GM12878 (cell line): ENCODE data around the gene USP37. TPM values are rescaled to one million over a fixed set of nuclear protein-coding genes. Genes with fewer than 3 reads are reported as not detected.

ENCODE experiments used
- ATAC-seq: fragments of 200-7000 bp; cut with Tn5 transposase; 3 replicates; pipeline ENCODE4 v1.9.1; 2020; ENCODE audit warnings: mild to moderate bottlenecking, moderate library complexity
- BruUV-seq: library from RNA; stranded (reverse); fragments of 400-500 nt; replicated peaks from 2 replicates; lab custom pipeline; 2021; lab: Mats Ljungman, UMichigan
- CTCF ChIA-PET: fragments of 300-600 bp; sonication (Branson Sonifier 250); formaldehyde crosslinking; extraction: SDS; loops from one replicate; lab custom pipeline; 2021; ENCODE audit warnings: inconsistent platforms; lab: Yijun Ruan, JAX
- POLR2A ChIA-PET: fragments of 350-600 bp; formaldehyde crosslinking; extraction: SDS; loops from one replicate; lab custom pipeline; 2021; ENCODE audit warnings: inconsistent platforms; lab: Charles Lee
- RAD21 ChIA-PET: fragments of 300-600 bp; sonication (Branson Sonifier 250); formaldehyde crosslinking; loops from one replicate; lab custom pipeline; 2023; ENCODE audit warnings: antibody characterized with exemption; ENCODE audit not compliant: unreplicated experiment; lab: Charles Lee
- SMC1A ChIA-PET: fragments of 300-600 bp; sonication (Branson Sonifier 250); formaldehyde crosslinking; loops from one replicate; lab custom pipeline; 2023; ENCODE audit not compliant: unreplicated experiment, uncharacterized antibody; lab: Charles Lee
- DNase-seq: peaks from one replicate; pipeline ENCODE4 v3.0.0-alpha.2; 2011; ENCODE audit warnings: low read depth, low spot score
- FAIRE-seq: peaks from 3 replicates; lab custom pipeline; 2011; peaks lifted over from hg19 to GRCh38; lab: Jason Lieb, UNC
- H2AFZ ChIP-seq: 2 replicates; pipeline ENCODE4 v1.6.0; 2011; ENCODE audit warnings: low read depth, low read length, control low read depth; ENCODE audit not compliant: control insufficient read depth
- H3K27ac ChIP-seq: 2 replicates; pipeline ENCODE4 v1.5.1; 2011; ENCODE audit warnings: control low read depth; ENCODE audit not compliant: control insufficient read depth, insufficient read depth
- H3K27me3 ChIP-seq, 2 experiments: replicated peaks in 1 of 2; 2 replicates each; pipeline versions ENCODE4 v1.6.0 to v1.6.1; 2011; ENCODE audit warnings: low read length in 1 of 2; ENCODE audit not compliant: control insufficient read depth in 2 of 2, insufficient read depth in 2 of 2
- H3K36me3 ChIP-seq, 2 experiments: 2 replicates each; pipeline ENCODE4 v1.5.1; 2011; ENCODE audit warnings: low read length in 1 of 2; ENCODE audit not compliant: control insufficient read depth in 2 of 2, insufficient read depth in 2 of 2
- H3K4me1 ChIP-seq: 2 replicates; pipeline ENCODE4 v1.6.1; 2011; ENCODE audit warnings: mild to moderate bottlenecking, low read length, moderate library complexity, mixed read lengths; ENCODE audit not compliant: control insufficient read depth, insufficient read depth
- H3K4me2 ChIP-seq: 2 replicates; pipeline ENCODE4 v1.6.0; 2011; ENCODE audit warnings: control low read depth; ENCODE audit not compliant: control insufficient read depth, insufficient read depth
- H3K4me3 ChIP-seq: fragments of 200-600 bp; sonication (generic); 2 replicates; pipeline ENCODE4 v1.5.1; 2016
- H3K79me2 ChIP-seq: 2 replicates; pipeline ENCODE4 v1.6.0; 2011; ENCODE audit warnings: low read length; ENCODE audit not compliant: control insufficient read depth, insufficient read depth
- H3K9ac ChIP-seq: 2 replicates; pipeline ENCODE4 v1.8.0; 2011; ENCODE audit warnings: low read length, control low read depth, mixed read lengths; ENCODE audit not compliant: control insufficient read depth, insufficient read depth
- H3K9me3 ChIP-seq: replicated peaks from 3 replicates; pipeline ENCODE4 v1.5.1; 2011; ENCODE audit warnings: mild to moderate bottlenecking, low read length; ENCODE audit not compliant: control insufficient read depth, insufficient read depth
- H4K20me1 ChIP-seq: 2 replicates; pipeline ENCODE4 v1.6.0; 2011; ENCODE audit not compliant: control insufficient read depth, insufficient read depth
- BRCA1 ChIP-seq: IDR thresholded peaks from 2 replicates; pipeline ENCODE4 v1.6.1; 2011; ENCODE audit warnings: low read depth, low read length, improper control_type of control experiment
- CBX5 ChIP-seq: sonication (generic); IDR thresholded peaks from 2 replicates; pipeline ENCODE4 v1.6.1; 2016; ENCODE audit warnings: low read depth, moderate library complexity, mild to moderate bottlenecking, inconsistent platforms
- GATAD2B ChIP-seq: fragments of 450-650 bp; conservative IDR thresholded peaks from 2 replicates; pipeline ENCODE4 v1.6.1; 2017; ENCODE audit warnings: low read depth, mild to moderate bottlenecking, moderate library complexity
- MTA3 ChIP-seq: IDR thresholded peaks from 2 replicates; pipeline ENCODE4 v1.6.1; 2012; ENCODE audit warnings: low read length, inconsistent platforms, borderline replicate concordance
- NRF1 ChIP-seq: conservative IDR thresholded peaks from 2 replicates; pipeline ENCODE4 v1.6.1; 2011; ENCODE audit warnings: mild to moderate bottlenecking, low read depth, low read length, improper control_type of control experiment
- RCOR1 ChIP-seq: conservative IDR thresholded peaks from 2 replicates; pipeline ENCODE4 v1.6.1; 2012; ENCODE audit warnings: low read depth, low read length, improper control_type of control experiment
- SIN3A ChIP-seq: IDR thresholded peaks from 2 replicates; pipeline ENCODE4 v1.6.1; 2012; ENCODE audit warnings: low read depth, low read length, improper control_type of control experiment
- STAT3 ChIP-seq: IDR thresholded peaks from 2 replicates; pipeline ENCODE4 v1.6.1; 2011; ENCODE audit warnings: low read depth, low read length, improper control_type of control experiment
- ZNF217 ChIP-seq: fragments of 450-650 bp; IDR thresholded peaks from 2 replicates; pipeline ENCODE4 v1.6.1; 2017; ENCODE audit warnings: antibody characterized with exemption, mild to moderate bottlenecking
- ZNF24 ChIP-seq: fragments of 450-650 bp; IDR thresholded peaks from 2 replicates; pipeline ENCODE4 v1.6.1; 2017; ENCODE audit warnings: antibody characterized with exemption, mild to moderate bottlenecking
- ZNF384 ChIP-seq: IDR thresholded peaks from 2 replicates; pipeline ENCODE4 v1.6.1; 2012; ENCODE audit warnings: low read depth, mild to moderate bottlenecking, low read length, improper control_type of control experiment, borderline replicate concordance
- WGBS: methylation state at CpG from one replicate; pipeline ENCODE4 v1.1.6; 2016; ENCODE audit warnings: low lambda C conversion rate; ENCODE audit not compliant: insufficient replicate concordance, insufficient coverage; ENCODE audit errors: missing lambda C conversion rate; 5-methylcytosine and 5-hydroxymethylcytosine counted together
- in situ Hi-C: fragments of 300-500 bp; cut with MboI; formaldehyde crosslinking; loops from 9 replicates; pipeline ENCODE4 v1.14.3; 2018; ENCODE audit warnings: mixed read lengths
- intact Hi-C: fragments of 100-400 bp; cut with micrococcal nuclease; formaldehyde crosslinking; loops from one replicate; pipeline ENCODE4 v1.14.2; 2022; ENCODE audit not compliant: unreplicated experiment
- polyA plus RNA-seq, 11 experiments: library from polyadenylated mRNA; depleted of rRNA in 4 of 11; unstranded in 6 of 11; stranded (reverse) in 5 of 11; fragments of >200 nt; fragmentation: Nextera tagmentation in 4 of 11; fragmentation: Illumina TruSeq in 1 of 11; extraction: Ambion mirVana in 4 of 11; extraction: Trizol in 1 of 11; gene quantifications; 1 replicate in 1 of 11; 2 replicates in 10 of 11; pipeline versions ENCODE4 v1.2.1 to v1.2.3, GENCODE V29; 2011 to 2016; ENCODE audit warnings: inconsistent platforms in 2 of 11, missing spikeins in 2 of 11, low read depth in 1 of 11
- total RNA-seq, 4 experiments: library from RNA; depleted of rRNA in 3 of 4; stranded (reverse); fragments of >200 nt in 3 of 4; fragmentation: Illumina TruSeq in 1 of 4; extraction: Trizol in 1 of 4; gene quantifications; 2 replicates each; pipeline versions ENCODE4 v1.2.1 to v1.2.3, GENCODE V29; 2013 to 2021
- TF ChIP-seq, protein P1 (sequence below): fragments of 150-350 bp; IDR thresholded peaks from 2 replicates; pipeline ENCODE4 v1.6.1; 2014; ENCODE audit warnings: mild to moderate bottlenecking, low read depth, low read length
- TF ChIP-seq, protein P2 (sequence below): fragments of 450-650 bp; IDR thresholded peaks from 2 replicates; pipeline ENCODE4 v1.6.1; 2017; ENCODE audit warnings: mild to moderate bottlenecking, low read depth, inconsistent platforms; ENCODE audit not compliant: poor library complexity, severe bottlenecking
- TF ChIP-seq, protein P3 (sequence below): IDR thresholded peaks from 2 replicates; pipeline ENCODE4 v1.6.1; 2012; ENCODE audit warnings: low read depth, low read length, improper control_type of control experiment

USP37 gene
- total and polyA plus RNA-seq, 10 of the 15 experiments (the other 5 are each of a cell fraction or from before 2014, with no cell fraction given) = 2.8 to 16.0 (median 10.4) TPM

DNA sequence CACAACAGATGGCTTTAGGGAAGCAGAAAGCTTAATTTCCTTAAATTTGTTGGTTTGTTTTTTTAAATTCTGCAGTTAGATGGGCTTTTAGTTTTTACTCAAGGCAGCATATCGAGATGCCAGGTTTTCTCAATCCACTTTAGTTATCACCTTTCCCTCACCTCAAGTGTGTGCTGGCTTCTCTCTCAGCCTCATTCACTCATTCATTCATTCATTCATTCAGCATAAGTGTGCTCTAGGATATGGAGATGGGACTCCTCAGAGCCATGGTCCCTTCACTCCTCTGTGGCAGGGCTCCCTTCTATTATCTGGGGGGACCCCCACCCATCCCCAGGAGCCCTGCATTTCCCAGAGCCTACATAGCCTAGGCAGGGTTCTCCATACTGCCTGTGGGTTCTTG lies 130.2 kb downstream of the USP37 start:
- no TSS peak for BruUV-seq
- POLR2A ChIA-PET = no interaction called here
- Histone ChIP-seq H3K9me3 (no peaks in the 10 kb centered on the region), H2AFZ (no peak overlapping the region), H3K4me1 (peaks cover 15% of the 10 kb centered on the region), H3K27ac (no peak overlapping the region), H3K4me2 (no peak overlapping the region), H3K27me3 (no peaks in the 10 kb centered on the region), H3K4me3 (no peak overlapping the region), H4K20me1 (no peaks in the 10 kb centered on the region), H3K79me2 (no peaks in the 10 kb centered on the region), H3K36me3 (no peaks in the 10 kb centered on the region), H3K9ac (no peak overlapping the region)
- TF ChIP-seq ZNF217 = no peak
- peak; percentile 84 for TF ChIP-seq ZNF24
- SMC1A ChIA-PET = no interaction called here
- RAD21 ChIA-PET = no interaction called here
- 100% methylated on average over 1 of the region's 1 CpG for WGBS
- ATAC-seq (no peak), DNase-seq (no peak), FAIRE-seq (no peak)
- in situ Hi-C loops (no loop called here), intact Hi-C loops (no loop called here)
- CTCF ChIA-PET = no interaction called here

DNA sequence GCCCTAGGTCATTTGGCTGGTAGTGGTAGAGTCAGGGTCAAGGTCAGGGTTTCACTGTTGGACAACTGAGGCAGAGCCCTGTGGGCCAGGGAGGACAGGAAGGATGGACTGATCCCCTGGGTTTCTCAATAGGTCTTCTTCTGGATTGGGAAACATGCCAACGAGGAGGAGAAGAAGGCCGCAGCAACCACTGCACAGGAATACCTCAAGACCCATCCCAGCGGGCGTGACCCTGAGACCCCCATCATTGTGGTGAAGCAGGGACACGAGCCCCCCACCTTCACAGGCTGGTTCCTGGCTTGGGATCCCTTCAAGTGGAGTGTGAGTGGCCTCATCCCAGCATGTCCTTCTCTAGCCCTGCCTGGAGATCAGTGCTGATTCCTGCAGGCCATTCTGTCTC lies 131.2 kb downstream of the USP37 start:
- intact Hi-C loops (no loop called here), in situ Hi-C loops (no loop called here)
- ATAC-seq = no peak
- no TSS peak for BruUV-seq
- Histone ChIP-seq H3K27me3 (no peaks in the 10 kb centered on the region), H3K27ac (no peak overlapping the region), H2AFZ (no peak overlapping the region), H3K4me1 (peaks cover 15% of the 10 kb centered on the region), H3K9ac (no peak overlapping the region), H3K4me3 (no peak overlapping the region), H3K4me2 (no peak overlapping the region), H4K20me1 (no peaks in the 10 kb centered on the region)
- POLR2A ChIA-PET = no interaction called here
- RAD21 ChIA-PET = no interaction called here
- no peak for DNase-seq
- TF ChIP-seq ZNF384 (no peak), GATAD2B (no peak), CBX5 (no peak), MTA3 (no peak), NRF1 (no peak), RCOR1 (no peak), STAT3 (no peak), SIN3A (no peak), BRCA1 (no peak)
- TF ChIP-seq, protein P1, sequence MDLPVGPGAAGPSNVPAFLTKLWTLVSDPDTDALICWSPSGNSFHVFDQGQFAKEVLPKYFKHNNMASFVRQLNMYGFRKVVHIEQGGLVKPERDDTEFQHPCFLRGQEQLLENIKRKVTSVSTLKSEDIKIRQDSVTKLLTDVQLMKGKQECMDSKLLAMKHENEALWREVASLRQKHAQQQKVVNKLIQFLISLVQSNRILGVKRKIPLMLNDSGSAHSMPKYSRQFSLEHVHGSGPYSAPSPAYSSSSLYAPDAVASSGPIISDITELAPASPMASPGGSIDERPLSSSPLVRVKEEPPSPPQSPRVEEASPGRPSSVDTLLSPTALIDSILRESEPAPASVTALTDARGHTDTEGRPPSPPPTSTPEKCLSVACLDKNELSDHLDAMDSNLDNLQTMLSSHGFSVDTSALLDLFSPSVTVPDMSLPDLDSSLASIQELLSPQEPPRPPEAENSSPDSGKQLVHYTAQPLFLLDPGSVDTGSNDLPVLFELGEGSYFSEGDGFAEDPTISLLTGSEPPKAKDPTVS = no peak
- TF ChIP-seq, protein P2, sequence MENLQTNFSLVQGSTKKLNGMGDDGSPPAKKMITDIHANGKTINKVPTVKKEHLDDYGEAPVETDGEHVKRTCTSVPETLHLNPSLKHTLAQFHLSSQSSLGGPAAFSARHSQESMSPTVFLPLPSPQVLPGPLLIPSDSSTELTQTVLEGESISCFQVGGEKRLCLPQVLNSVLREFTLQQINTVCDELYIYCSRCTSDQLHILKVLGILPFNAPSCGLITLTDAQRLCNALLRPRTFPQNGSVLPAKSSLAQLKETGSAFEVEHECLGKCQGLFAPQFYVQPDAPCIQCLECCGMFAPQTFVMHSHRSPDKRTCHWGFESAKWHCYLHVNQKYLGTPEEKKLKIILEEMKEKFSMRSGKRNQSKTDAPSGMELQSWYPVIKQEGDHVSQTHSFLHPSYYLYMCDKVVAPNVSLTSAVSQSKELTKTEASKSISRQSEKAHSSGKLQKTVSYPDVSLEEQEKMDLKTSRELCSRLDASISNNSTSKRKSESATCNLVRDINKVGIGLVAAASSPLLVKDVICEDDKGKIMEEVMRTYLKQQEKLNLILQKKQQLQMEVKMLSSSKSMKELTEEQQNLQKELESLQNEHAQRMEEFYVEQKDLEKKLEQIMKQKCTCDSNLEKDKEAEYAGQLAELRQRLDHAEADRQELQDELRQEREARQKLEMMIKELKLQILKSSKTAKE = no peak
- TF ChIP-seq, protein P3, sequence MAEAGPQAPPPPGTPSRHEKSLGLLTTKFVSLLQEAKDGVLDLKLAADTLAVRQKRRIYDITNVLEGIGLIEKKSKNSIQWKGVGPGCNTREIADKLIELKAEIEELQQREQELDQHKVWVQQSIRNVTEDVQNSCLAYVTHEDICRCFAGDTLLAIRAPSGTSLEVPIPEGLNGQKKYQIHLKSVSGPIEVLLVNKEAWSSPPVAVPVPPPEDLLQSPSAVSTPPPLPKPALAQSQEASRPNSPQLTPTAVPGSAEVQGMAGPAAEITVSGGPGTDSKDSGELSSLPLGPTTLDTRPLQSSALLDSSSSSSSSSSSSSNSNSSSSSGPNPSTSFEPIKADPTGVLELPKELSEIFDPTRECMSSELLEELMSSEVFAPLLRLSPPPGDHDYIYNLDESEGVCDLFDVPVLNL = no peak
- TF ChIP-seq, all 136 proteins: peak for 0
- Histone ChIP-seq H3K9me3 (no peaks in the 10 kb centered on the region), H3K79me2 (no peaks in the 10 kb centered on the region), H3K36me3 (no peaks in the 10 kb centered on the region)
- CTCF ChIA-PET = no interaction called here
- SMC1A ChIA-PET = no interaction called here
- WGBS = 73% methylated on average over 5 of the region's 5 CpGs
- no peak for FAIRE-seq
